ENCODE results near the gene RDH11.
"Not testable (repeated sequence)": the region's sequence is repeated elsewhere in the genome, so short reads cannot be mapped to it uniquely, and the experiment has no call there.

GRCh38 chr14:67719385-67719784 is 23.8 kb upstream of the RDH11 start:
- not testable (repeated sequence) for TF ChIP-seq POLR2A, CTCF (IDR thresholded peaks at IDR 0.05)

All from Peyer's patch (tissue), 4 donors.